ENCODE results near the gene CDK5RAP3.
A peak's percentile ranks its signal among the peaks of the same experiment; 100 is the strongest.
"Not testable (repeated sequence)": the region's sequence is repeated elsewhere in the genome, so short reads cannot be mapped to it uniquely, and the experiment has no call there.

The CDK5RAP3 gene

GRCh38 chr17:48001197-48001596 is 30.3 kb downstream of the CDK5RAP3 start:
- DNase-seq, result no peak

GRCh38 chr17:48001657-48002056 is 30.7 kb downstream of the CDK5RAP3 start:
- DNase-seq, result not testable (repeated sequence)

GRCh38 chr17:48002266-48002915 is 31.5 kb downstream of the CDK5RAP3 start:
- DNase-seq, result peak; percentile 88

- no peak for DNase-seq
These were observed 32.1 kb downstream of the CDK5RAP3 start for GRCh38 chr17:48002916-48003416.

- DNase-seq, result peak; percentile 78
These were observed 32.7 kb downstream of the CDK5RAP3 start for GRCh38 chr17:48003417-48004151.

- no peak for DNase-seq
These were observed 34.1 kb downstream of the CDK5RAP3 start for GRCh38 chr17:48004983-48005382.

- no peak for DNase-seq
These were observed 36.2 kb downstream of the CDK5RAP3 start for GRCh38 chr17:48006936-48007709.

- no peak for DNase-seq
These were observed 39.3 kb downstream of the CDK5RAP3 start for GRCh38 chr17:48010193-48010592.

GRCh38 chr17:48011405-48012150 is 40.7 kb downstream of the CDK5RAP3 start:
- peak; percentile 38 for DNase-seq

GRCh38 chr17:48012151-48012520 is 41.2 kb downstream of the CDK5RAP3 start:
- peak; percentile 74 for DNase-seq

- DNase-seq, result no peak
These were observed 41.7 kb downstream of the CDK5RAP3 start for GRCh38 chr17:48012654-48013053.

- no peak for DNase-seq
These were observed 43.1 kb downstream of the CDK5RAP3 start for GRCh38 chr17:48013876-48014594.

GRCh38 chr17:48014595-48015111 is 43.7 kb downstream of the CDK5RAP3 start:
- no peak for DNase-seq

- DNase-seq, result no peak
These were observed 45.2 kb downstream of the CDK5RAP3 start for GRCh38 chr17:48016112-48016511.

GRCh38 chr17:48017817-48018158 is 46.9 kb downstream of the CDK5RAP3 start:
- not testable (repeated sequence) for DNase-seq

- no peak for DNase-seq
These were observed 51.0 kb downstream of the CDK5RAP3 start for GRCh38 chr17:48021934-48022333.

GRCh38 chr17:48022901-48023300 is 52.0 kb downstream of the CDK5RAP3 start:
- DNase-seq, result no peak

- peak; percentile 48 for DNase-seq
These were observed 52.7 kb downstream of the CDK5RAP3 start for GRCh38 chr17:48023400-48024148.

- no peak for DNase-seq
These were observed 53.5 kb downstream of the CDK5RAP3 start for GRCh38 chr17:48024149-48025039.

All from DMS79 (cell line).